H9 (cell line): Measurements from ENCODE around the gene NFASC. TPM values are rescaled to one million over a fixed set of nuclear protein-coding genes. Genes with fewer than 3 reads are reported as not detected.

ENCODE experiments used
- DNase-seq: peaks from one replicate; pipeline ENCODE4 v3.0.0-alpha.2; 2017
- H2AFZ ChIP-seq: one replicate; pipeline ENCODE4 v1.6.1; 2013; ENCODE audit warnings: mild to moderate bottlenecking, low read length, control low read depth, moderate library complexity
- H2AK5ac ChIP-seq: 2 replicates; pipeline ENCODE4 v1.6.1; 2013; ENCODE audit warnings: low read length, control low read depth, mixed read lengths; ENCODE audit not compliant: insufficient read length
- H2BK120ac ChIP-seq: one replicate; pipeline ENCODE4 v1.6.1; 2013; ENCODE audit warnings: low read depth, mild to moderate bottlenecking, low read length, control low read depth, inconsistent platforms; ENCODE audit not compliant: poor library complexity, severe bottlenecking
- H2BK12ac ChIP-seq: 2 replicates; pipeline ENCODE4 v1.6.1; 2013; ENCODE audit warnings: low read length, control low read depth, mixed read lengths, low read depth; ENCODE audit not compliant: insufficient read length
- H2BK15ac ChIP-seq: 2 replicates; pipeline ENCODE4 v1.6.1; 2013; ENCODE audit warnings: low read depth, low read length, control low read depth
- H2BK20ac ChIP-seq: one replicate; pipeline ENCODE4 v1.6.1; 2013; ENCODE audit warnings: low read depth, mild to moderate bottlenecking, low read length, control low read depth, inconsistent platforms; ENCODE audit not compliant: poor library complexity, severe bottlenecking
- H2BK5ac ChIP-seq: 2 replicates; pipeline ENCODE4 v1.6.1; 2013; ENCODE audit warnings: low read length, control low read depth, mixed read lengths; ENCODE audit not compliant: insufficient read length
- H3K14ac ChIP-seq: 2 replicates; pipeline ENCODE4 v1.6.1; 2013; ENCODE audit warnings: low read length, control low read depth; ENCODE audit not compliant: insufficient read depth
- H3K18ac ChIP-seq: 2 replicates; pipeline ENCODE4 v1.6.1; 2013; ENCODE audit warnings: low read depth, mild to moderate bottlenecking, mixed read lengths, low read length, control low read depth; ENCODE audit not compliant: insufficient read length
- H3K23ac ChIP-seq: 2 replicates; pipeline ENCODE4 v1.6.1; 2013; ENCODE audit warnings: low read length, control low read depth, mixed read lengths, low read depth; ENCODE audit not compliant: insufficient read length
- H3K23me2 ChIP-seq: 2 replicates; pipeline ENCODE4 v1.6.1; 2013; ENCODE audit warnings: low read depth, mild to moderate bottlenecking, mixed read lengths, low read length, control low read depth; ENCODE audit not compliant: insufficient read length, poor library complexity, severe bottlenecking
- H3K27ac ChIP-seq: 2 replicates; pipeline ENCODE4 v1.5.1; 2013; ENCODE audit warnings: low read length, control low read depth, mixed read lengths, low read depth; ENCODE audit not compliant: insufficient read length
- H3K27me3 ChIP-seq: 2 replicates; pipeline ENCODE4 v1.6.1; 2013; ENCODE audit warnings: low read length, control low read depth, inconsistent platforms; ENCODE audit not compliant: insufficient read depth
- H3K4ac ChIP-seq: 2 replicates; pipeline ENCODE4 v1.6.1; 2013; ENCODE audit warnings: low read depth, mild to moderate bottlenecking, control low read depth, inconsistent platforms, low read length, moderate library complexity
- H3K4me1 ChIP-seq: 2 replicates; pipeline ENCODE4 v1.6.1; 2013; ENCODE audit warnings: low read length, control low read depth, inconsistent platforms; ENCODE audit not compliant: insufficient read depth
- H3K4me2 ChIP-seq: 2 replicates; pipeline ENCODE4 v1.6.1; 2013; ENCODE audit warnings: low read length, control low read depth, mixed read lengths; ENCODE audit not compliant: insufficient read length, insufficient read depth
- H3K56ac ChIP-seq: 2 replicates; pipeline ENCODE4 v1.6.1; 2013; ENCODE audit warnings: low read depth, mild to moderate bottlenecking, mixed read lengths, low read length, control low read depth; ENCODE audit not compliant: insufficient read length
- H3K79me1 ChIP-seq: 2 replicates; pipeline ENCODE4 v1.6.1; 2013; ENCODE audit warnings: low read depth, mild to moderate bottlenecking, moderate library complexity, low read length, control low read depth, inconsistent platforms; ENCODE audit not compliant: insufficient read depth, poor library complexity, severe bottlenecking
- H3K79me2 ChIP-seq: 2 replicates; pipeline ENCODE4 v1.6.1; 2013; ENCODE audit warnings: low read length, control low read depth, inconsistent platforms; ENCODE audit not compliant: insufficient read depth
- H3K9ac ChIP-seq: 2 replicates; pipeline ENCODE4 v1.6.1; 2013; ENCODE audit warnings: low read length, control low read depth, mixed read lengths; ENCODE audit not compliant: insufficient read length; ENCODE audit errors: extremely low read depth
- H3K9me3 ChIP-seq: one replicate; pipeline ENCODE4 v1.6.1; 2013; ENCODE audit warnings: low read depth, low read length, inconsistent platforms; ENCODE audit not compliant: control insufficient read depth
- H3T11ph ChIP-seq: one replicate; pipeline ENCODE4 v1.6.1; 2013; ENCODE audit warnings: mild to moderate bottlenecking, low read length, control low read depth, inconsistent platforms
- H4K20me1 ChIP-seq: one replicate; pipeline ENCODE4 v1.6.1; 2013; ENCODE audit not compliant: control insufficient read depth, insufficient read length, insufficient read depth
- H4K5ac ChIP-seq: 2 replicates; pipeline ENCODE4 v1.6.1; 2013; ENCODE audit warnings: low read depth, mild to moderate bottlenecking, mixed read lengths, low read length, control low read depth; ENCODE audit not compliant: insufficient read length
- H4K8ac ChIP-seq: replicated peaks from 2 replicates; pipeline ENCODE4 v1.6.1; 2013; ENCODE audit warnings: low read length, control low read depth, mixed read lengths, low read depth; ENCODE audit not compliant: insufficient read length
- H4K91ac ChIP-seq: 2 replicates; pipeline ENCODE4 v1.6.1; 2013; ENCODE audit warnings: low read depth, mild to moderate bottlenecking, moderate library complexity, mixed read lengths, low read length, control low read depth; ENCODE audit not compliant: insufficient read length
- H3K27ac Mint-ChIP-seq, 3 experiments: 2 replicates in 2 of 3; 3 replicates in 1 of 3; pipeline ENCODE4 v1.8.0; 2020 to 2021; ENCODE audit warnings: mixed read lengths in 3 of 3, mild to moderate bottlenecking in 1 of 3, moderate library complexity in 1 of 3
- H3K27me3 Mint-ChIP-seq: 2 replicates; pipeline ENCODE4 v1.8.0; 2021; ENCODE audit warnings: low read depth, mild to moderate bottlenecking, moderate library complexity, mixed read lengths
- H3K36me3 Mint-ChIP-seq, 3 experiments: 2 replicates in 2 of 3; 3 replicates in 1 of 3; pipeline ENCODE4 v1.8.0; 2020 to 2021; ENCODE audit warnings: low read depth in 3 of 3, mixed read lengths in 3 of 3; ENCODE audit not compliant: insufficient read depth in 1 of 3
- H3K4me1 Mint-ChIP-seq, 2 experiments: 2 replicates each; pipeline ENCODE4 v1.8.0; 2020; ENCODE audit warnings: mixed read lengths in 2 of 2
- H3K4me3 Mint-ChIP-seq, 2 experiments: 2 replicates in 1 of 2; 3 replicates in 1 of 2; pipeline ENCODE4 v1.8.0; 2020 to 2021; ENCODE audit warnings: mild to moderate bottlenecking in 2 of 2, mixed read lengths in 2 of 2, moderate library complexity in 1 of 2
- H3K9me3 Mint-ChIP-seq, 2 experiments: 2 replicates in 1 of 2; 3 replicates in 1 of 2; pipeline ENCODE4 v1.8.0; 2020; ENCODE audit warnings: mild to moderate bottlenecking in 2 of 2, mixed read lengths in 2 of 2, moderate library complexity in 1 of 2
- CTCF ChIP-seq: fragments of 200-600 bp; sonication (generic); conservative IDR thresholded peaks from 3 replicates; pipeline ENCODE4 v1.8.0; 2021; ENCODE audit warnings: antibody characterized with exemption, mild to moderate bottlenecking
- WGBS: extraction: QIAGEN DNeasy Blood & Tissue Kit; methylation state at CpG from one replicate; pipeline ENCODE4 v1.1.7; 2013; ENCODE audit warnings: missing lambda C conversion rate, low lambda C conversion rate, mixed read lengths; ENCODE audit not compliant: insufficient read length; ENCODE audit errors: extremely low coverage; 5-methylcytosine and 5-hydroxymethylcytosine counted together
- total RNA-seq: library from RNA; stranded (reverse); gene quantifications from 2 replicates; pipeline ENCODE4 v1.2.1, GENCODE V29; 2021

NFASC gene
- total RNA-seq, 1 experiment from 2014 or later: 5.0 TPM

GRCh38 chr1:205060746-205061145, 190.1 kb downstream of the NFASC start:
- no peak for DNase-seq
- Histone ChIP-seq H3K4me2 (no peak overlapping the region), H3K27ac (no peak overlapping the region), H3T11ph (no peak overlapping the region), H3K9ac (no peak overlapping the region), H4K8ac (no peak overlapping the region), H2BK120ac (no peak overlapping the region), H2BK12ac (no peak overlapping the region), H3K14ac (no peak overlapping the region), H4K20me1 (no peaks in the 10 kb centered on the region), H4K91ac (no peak overlapping the region), H3K79me1 (no peaks in the 10 kb centered on the region), H3K18ac (no peak overlapping the region), H3K27me3 (no peaks in the 10 kb centered on the region), H3K4me1 (no peaks in the 10 kb centered on the region), H3K79me2 (no peaks in the 10 kb centered on the region), H2BK5ac (no peak overlapping the region), H3K23me2 (no peaks in the 10 kb centered on the region), H2BK15ac (no peak overlapping the region), H2AK5ac (no peak overlapping the region), H2BK20ac (no peak overlapping the region), H3K23ac (no peak overlapping the region), H3K9me3 (no peaks in the 10 kb centered on the region), H4K5ac (no peak overlapping the region), H3K4ac (no peak overlapping the region), H3K56ac (no peak overlapping the region), H2AFZ (no peak overlapping the region)
- Mint-ChIP-seq H3K4me1 (peaks cover 4% of the 10 kb centered on the region in 2 experiments), H3K27me3 (peaks cover 3% of the 10 kb centered on the region; the same call in 1 of the 2 replicates), H3K36me3 (no peaks in the 10 kb centered on the region), H3K27ac (no peak overlapping the region), H3K4me3 (no peak overlapping the region), H3K9me3 (no peaks in the 10 kb centered on the region)
- no peak for TF ChIP-seq CTCF
- WGBS: no CpG with 5 or more reads among the region's 10 CpGs
